Measurements from ENCODE around the gene MTHFD2L.
"Not testable (repeated sequence)": the region's sequence is repeated elsewhere in the genome, so short reads cannot be mapped to it uniquely, and the experiment has no call there.

The MTHFD2L gene

GRCh38 chr4:74157561-74158465 lies at the start of gene MTHFD2L:
Gene MTHFD2L (plus strand): TSS chr4:74158118. CDS start chr4:74158139, 21 bp downstream.
- peak; percentile 57 for DNase-seq (ENCODE audit: low read depth)

GRCh38 chr4:74108457-74109115 lies 49.3 kb upstream of the MTHFD2L start:
- no peak for DNase-seq (ENCODE audit: low read depth)

- DNase-seq (ENCODE audit: low read depth) = no peak
Measured at GRCh38 chr4:74109116-74109869, 48.6 kb upstream of the MTHFD2L start.

GRCh38 chr4:74109870-74110605 lies 47.9 kb upstream of the MTHFD2L start:
- DNase-seq (ENCODE audit: low read depth) = no peak

GRCh38 chr4:74110670-74111069 lies 47.2 kb upstream of the MTHFD2L start:
- DNase-seq (ENCODE audit: low read depth) = no peak

- no peak for DNase-seq (ENCODE audit: low read depth)
Measured at GRCh38 chr4:74111306-74111975, 46.5 kb upstream of the MTHFD2L start.

- no peak for DNase-seq (ENCODE audit: low read depth)
Measured at GRCh38 chr4:74111990-74112389, 45.9 kb upstream of the MTHFD2L start.

- DNase-seq (ENCODE audit: low read depth) = no peak
Measured at GRCh38 chr4:74112399-74113105, 45.4 kb upstream of the MTHFD2L start.

- DNase-seq (ENCODE audit: low read depth) = no peak
Measured at GRCh38 chr4:74114234-74114633, 43.7 kb upstream of the MTHFD2L start.

- DNase-seq (ENCODE audit: low read depth) = no peak
Measured at GRCh38 chr4:74117024-74117534, 40.8 kb upstream of the MTHFD2L start.

GRCh38 chr4:74118600-74119338 lies 39.1 kb upstream of the MTHFD2L start:
- no peak for DNase-seq (ENCODE audit: low read depth)

GRCh38 chr4:74120086-74120485 lies 37.8 kb upstream of the MTHFD2L start:
- DNase-seq (ENCODE audit: low read depth) = no peak

GRCh38 chr4:74121643-74122579 lies 36.0 kb upstream of the MTHFD2L start:
- DNase-seq (ENCODE audit: low read depth) = no peak

GRCh38 chr4:74123065-74123728 lies 34.7 kb upstream of the MTHFD2L start:
- no peak for DNase-seq (ENCODE audit: low read depth)

- no peak for DNase-seq (ENCODE audit: low read depth)
Measured at GRCh38 chr4:74125029-74125428, 32.9 kb upstream of the MTHFD2L start.

- no peak for DNase-seq (ENCODE audit: low read depth)
Measured at GRCh38 chr4:74127745-74128144, 30.2 kb upstream of the MTHFD2L start.

GRCh38 chr4:74130843-74131242 lies 27.1 kb upstream of the MTHFD2L start:
- DNase-seq (ENCODE audit: low read depth) = not testable (repeated sequence)

GRCh38 chr4:74132188-74132587 lies 25.7 kb upstream of the MTHFD2L start:
- not testable (repeated sequence) for DNase-seq (ENCODE audit: low read depth)

All from T-helper 22 cell (primary cell).